HG03469 (cell line): ENCODE data around the gene ZNF521.

Experiments used
- ATAC-seq: cut with Tn5 transposase; IDR thresholded peaks from one replicate; pipeline ENCODE4 v1.9.1; 2021; ENCODE audit warnings: mild to moderate bottlenecking, moderate library complexity, moderate number of reproducible peaks; ENCODE audit not compliant: unreplicated experiment

Gene ZNF521

GRCh38 chr18:25340762-25341161 lies 11.2 kb downstream of the ZNF521 start:
- ATAC-seq: no peak

GRCh38 chr18:25335676-25336075 lies 16.3 kb downstream of the ZNF521 start:
- no peak for ATAC-seq

GRCh38 chr18:25335062-25335461 lies 16.9 kb downstream of the ZNF521 start:
- ATAC-seq: no peak

- no peak for ATAC-seq
Measured at GRCh38 chr18:25334588-25334987, 17.4 kb downstream of the ZNF521 start.

GRCh38 chr18:25332002-25332401 lies 20.0 kb downstream of the ZNF521 start:
- ATAC-seq: no peak

GRCh38 chr18:25329783-25330182 lies 22.2 kb downstream of the ZNF521 start:
- no peak for ATAC-seq

GRCh38 chr18:25327584-25327983 lies 24.4 kb downstream of the ZNF521 start:
- ATAC-seq: no peak

GRCh38 chr18:25326361-25326952 lies 25.5 kb downstream of the ZNF521 start:
- ATAC-seq: no peak

GRCh38 chr18:25322806-25323205 lies 29.2 kb downstream of the ZNF521 start:
- ATAC-seq: no peak

GRCh38 chr18:25316381-25317018 lies 35.5 kb downstream of the ZNF521 start:
- no peak for ATAC-seq

- no peak for ATAC-seq
Measured at GRCh38 chr18:25314838-25315190, 37.2 kb downstream of the ZNF521 start.

GRCh38 chr18:25314151-25314837 lies 37.7 kb downstream of the ZNF521 start:
- ATAC-seq: no peak

- ATAC-seq: no peak
Measured at GRCh38 chr18:25313268-25313667, 38.7 kb downstream of the ZNF521 start.

GRCh38 chr18:25310045-25310444 lies 41.9 kb downstream of the ZNF521 start:
- no peak for ATAC-seq

- no peak for ATAC-seq
Measured at GRCh38 chr18:25308381-25308780, 43.6 kb downstream of the ZNF521 start.

GRCh38 chr18:25307192-25307591 lies 44.8 kb downstream of the ZNF521 start:
- ATAC-seq: no peak

GRCh38 chr18:25306671-25307070 lies 45.3 kb downstream of the ZNF521 start:
- ATAC-seq: no peak

- ATAC-seq: no peak
Measured at GRCh38 chr18:25305584-25305983, 46.4 kb downstream of the ZNF521 start.

GRCh38 chr18:25300492-25300891 lies 51.5 kb downstream of the ZNF521 start:
- ATAC-seq: no peak

- ATAC-seq: no peak
Measured at GRCh38 chr18:25299426-25300300, 52.3 kb downstream of the ZNF521 start.

GRCh38 chr18:25298853-25299274 lies 53.1 kb downstream of the ZNF521 start:
- no peak for ATAC-seq
